Panc1 (cell line): ENCODE data around the gene RAP1GAP2. TPM values are rescaled to one million over a fixed set of nuclear protein-coding genes. Genes with fewer than 3 reads are reported as not detected.

ENCODE experiments used
- ATAC-seq: fragments of 200-7000 bp; cut with Tn5 transposase; 2 replicates; pipeline ENCODE4 v1.9.1; 2020; ENCODE audit warnings: mild to moderate bottlenecking, moderate library complexity
- BruUV-seq: library from RNA; stranded (reverse); fragments of 400-500 nt; replicated peaks from 2 replicates; lab custom pipeline; 2021; lab: Mats Ljungman, UMichigan
- CTCF ChIA-PET: fragments of 300-600 bp; sonication (Branson Sonifier 250); formaldehyde crosslinking; loops from one replicate; lab custom pipeline; 2022; ENCODE audit warnings: antibody characterized with exemption; lab: Charles Lee
- POLR2A ChIA-PET: fragments of 300-600 bp; sonication (Branson Sonifier 250); formaldehyde crosslinking; loops from one replicate; lab custom pipeline; 2022; ENCODE audit warnings: antibody characterized with exemption; lab: Charles Lee
- DNase-seq: peaks from one replicate; pipeline ENCODE4 v3.0.0-alpha.2; 2010; ENCODE audit warnings: low read depth, low spot score
- H3K27ac ChIP-seq: 2 replicates; pipeline ENCODE4 v1.5.1; 2011; ENCODE audit warnings: mild to moderate bottlenecking, low read length, inconsistent platforms
- H3K27me3 ChIP-seq: fragments of 200-500 bp; sonication (Bioruptor generic); 2 replicates; pipeline ENCODE4 v1.6.0; 2014; ENCODE audit warnings: low read length, inconsistent platforms; ENCODE audit not compliant: control insufficient read depth, insufficient read depth
- H3K36me3 ChIP-seq: fragments of 200-500 bp; sonication (Bioruptor generic); 2 replicates; pipeline ENCODE4 v1.5.1; 2014; ENCODE audit warnings: inconsistent platforms, mild to moderate bottlenecking, low read length, moderate library complexity; ENCODE audit not compliant: control insufficient read depth, insufficient read depth
- H3K4me1 ChIP-seq: 2 replicates; pipeline ENCODE4 v1.5.1; 2011; ENCODE audit warnings: inconsistent platforms, mild to moderate bottlenecking, low read length, moderate library complexity; ENCODE audit not compliant: control insufficient read depth, insufficient read depth
- H3K4me3 ChIP-seq, 2 experiments: 2 replicates each; pipeline ENCODE4 v1.5.1; 2011 to 2012; ENCODE audit warnings: low read depth in 2 of 2, low read length in 2 of 2, mild to moderate bottlenecking in 2 of 2, inconsistent platforms in 1 of 2, moderate library complexity in 1 of 2
- H3K9me3 ChIP-seq: fragments of 200-500 bp; sonication (Bioruptor generic); 2 replicates; pipeline ENCODE4 v1.5.1; 2014; ENCODE audit warnings: low read depth, mild to moderate bottlenecking, inconsistent platforms, low read length, moderate library complexity; ENCODE audit not compliant: control insufficient read depth, insufficient read depth
- CTCF ChIP-seq: fragments of 450-650 bp; IDR thresholded peaks from 2 replicates; pipeline ENCODE4 v1.5.1; 2017; ENCODE audit warnings: mild to moderate bottlenecking
- POLR2AphosphoS5 ChIP-seq: IDR thresholded peaks from 2 replicates; pipeline ENCODE4 v1.6.1; 2012; ENCODE audit warnings: mild to moderate bottlenecking, low read depth, low read length, moderate library complexity
- REST ChIP-seq, 2 experiments: IDR thresholded peaks; 2 replicates each; pipeline ENCODE4 v1.6.1; 2011 to 2012; ENCODE audit warnings: low read depth in 2 of 2, control low read depth in 1 of 2, low read length in 1 of 2, mild to moderate bottlenecking in 1 of 2, moderate library complexity in 1 of 2; ENCODE audit not compliant: insufficient read depth in 1 of 2
- SIN3A ChIP-seq: IDR thresholded peaks from 2 replicates; pipeline ENCODE4 v1.6.1; 2012; ENCODE audit warnings: low read depth, mild to moderate bottlenecking, low read length, moderate library complexity, borderline replicate concordance; ENCODE audit not compliant: insufficient read depth
- TCF7L2 ChIP-seq: IDR thresholded peaks from 2 replicates; pipeline ENCODE4 v1.6.1; 2011; ENCODE audit warnings: mild to moderate bottlenecking, low read depth, low read length, inconsistent platforms
- in situ Hi-C: cut with HindIII; loops from 2 replicates; pipeline ENCODE4 v1.10.0; 2016; ENCODE audit warnings: low sequenced_read_pairs, low pct_unique_long_range_greater_than_20kb
- intact Hi-C: fragments of 100-400 bp; cut with micrococcal nuclease; formaldehyde crosslinking; loops from one replicate; pipeline ENCODE4 v1.10.0; 2022; ENCODE audit not compliant: unreplicated experiment
- total RNA-seq: library from RNA; stranded (reverse); gene quantifications from one replicate; pipeline ENCODE4 v1.2.1, GENCODE V29; 2021; ENCODE audit not compliant: unreplicated experiment

Gene RAP1GAP2
- total RNA-seq, 1 experiment from 2014 or later: 10.0 TPM

GRCh38 chr17:2800367-2800766 lies 4.1 kb downstream of the RAP1GAP2 start:
- ATAC-seq (no peak; the same call in 1 of the 2 replicates), DNase-seq (no peak)
- CTCF ChIA-PET: no interaction called here
- Histone ChIP-seq H3K4me3 (no peak overlapping the region), H3K36me3 (no peaks in the 10 kb centered on the region), H3K4me1 (no peaks in the 10 kb centered on the region), H3K27ac (no peak overlapping the region), H3K27me3 (no peaks in the 10 kb centered on the region), H3K9me3 (no peaks in the 10 kb centered on the region)
- POLR2A ChIA-PET: no interaction called here
- TF ChIP-seq SIN3A: no peak
- in situ Hi-C loops: no loop called here
- BruUV-seq: no TSS peak
- intact Hi-C loops: no loop called here

GRCh38 chr17:2801841-2802240 lies 5.6 kb downstream of the RAP1GAP2 start:
- in situ Hi-C loops: no loop called here
- no peak overlapping the region for H3K4me3 ChIP-seq
- H3K27me3 ChIP-seq: no peaks in the 10 kb centered on the region
- BruUV-seq: no TSS peak
- H3K27ac ChIP-seq: no peak overlapping the region
- no peaks in the 10 kb centered on the region for H3K36me3 ChIP-seq
- intact Hi-C loops: no loop called here
- POLR2A ChIA-PET: no interaction called here
- no peaks in the 10 kb centered on the region for H3K4me1 ChIP-seq
- no peaks in the 10 kb centered on the region for H3K9me3 ChIP-seq
- DNase-seq (no peak), ATAC-seq (no peak)
- no peak for TF ChIP-seq REST (IDR thresholded peaks at IDR 0.05; ENCODE audit: insufficient read depth in 1 of 2, low read depth in 2 of 2, low read length in 1 of 2)
- no peak for TF ChIP-seq CTCF
- no peak for TF ChIP-seq TCF7L2
- TF ChIP-seq SIN3A: no peak
- TF ChIP-seq POLR2AphosphoS5: no peak
- CTCF ChIA-PET: no interaction called here

GRCh38 chr17:2802574-2802973 lies 6.3 kb downstream of the RAP1GAP2 start:
- ATAC-seq (no peak), DNase-seq (no peak)
- Histone ChIP-seq H3K36me3 (no peaks in the 10 kb centered on the region), H3K27ac (no peak overlapping the region), H3K4me1 (no peaks in the 10 kb centered on the region), H3K27me3 (no peaks in the 10 kb centered on the region), H3K4me3 (no peak overlapping the region), H3K9me3 (no peaks in the 10 kb centered on the region)
- no peak for TF ChIP-seq SIN3A
- no peak for TF ChIP-seq REST (IDR thresholded peaks at IDR 0.05; ENCODE audit: insufficient read depth in 1 of 2, low read depth in 2 of 2, low read length in 1 of 2)
- TF ChIP-seq POLR2AphosphoS5: no peak
- TF ChIP-seq TCF7L2: no peak
- TF ChIP-seq CTCF: no peak
- intact Hi-C loops: no loop called here
- ChIA-PET POLR2A (no interaction called here), CTCF (no interaction called here)
- in situ Hi-C loops: no loop called here
- no TSS peak for BruUV-seq
